GM18867 (cell line): Measurements from ENCODE around the gene ARHGAP25.

Experiments
- ATAC-seq: cut with Tn5 transposase; IDR thresholded peaks from one replicate; pipeline ENCODE4 v1.9.1; 2021; ENCODE audit warnings: mild to moderate bottlenecking, moderate library complexity; ENCODE audit not compliant: unreplicated experiment

Gene ARHGAP25

DNA sequence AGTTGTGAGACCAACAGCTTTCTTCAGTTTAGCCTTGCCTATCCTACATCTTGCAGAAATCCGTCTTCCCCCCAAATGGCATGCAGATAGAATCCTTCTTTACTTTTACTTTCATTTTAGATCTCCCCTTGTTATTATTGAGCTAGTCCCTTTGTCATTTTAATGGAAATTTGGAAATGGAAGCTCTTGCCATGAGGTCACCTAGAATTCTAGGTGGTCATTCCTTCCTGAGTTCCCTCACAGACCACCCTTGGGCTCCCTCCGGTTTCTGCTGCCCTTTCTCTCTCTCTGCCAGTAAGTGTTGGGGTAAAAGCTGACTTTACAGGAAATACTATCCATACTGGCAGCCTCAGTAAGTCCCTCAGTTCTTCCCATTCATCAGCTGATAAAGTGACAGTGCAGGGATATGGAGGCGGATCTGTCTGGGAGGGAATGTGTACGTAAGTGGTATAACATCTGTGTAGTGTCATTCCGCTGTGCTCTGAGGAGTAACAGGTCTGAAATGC lies 30.2 kb downstream of the ARHGAP25 start:
- no peak for ATAC-seq

DNA sequence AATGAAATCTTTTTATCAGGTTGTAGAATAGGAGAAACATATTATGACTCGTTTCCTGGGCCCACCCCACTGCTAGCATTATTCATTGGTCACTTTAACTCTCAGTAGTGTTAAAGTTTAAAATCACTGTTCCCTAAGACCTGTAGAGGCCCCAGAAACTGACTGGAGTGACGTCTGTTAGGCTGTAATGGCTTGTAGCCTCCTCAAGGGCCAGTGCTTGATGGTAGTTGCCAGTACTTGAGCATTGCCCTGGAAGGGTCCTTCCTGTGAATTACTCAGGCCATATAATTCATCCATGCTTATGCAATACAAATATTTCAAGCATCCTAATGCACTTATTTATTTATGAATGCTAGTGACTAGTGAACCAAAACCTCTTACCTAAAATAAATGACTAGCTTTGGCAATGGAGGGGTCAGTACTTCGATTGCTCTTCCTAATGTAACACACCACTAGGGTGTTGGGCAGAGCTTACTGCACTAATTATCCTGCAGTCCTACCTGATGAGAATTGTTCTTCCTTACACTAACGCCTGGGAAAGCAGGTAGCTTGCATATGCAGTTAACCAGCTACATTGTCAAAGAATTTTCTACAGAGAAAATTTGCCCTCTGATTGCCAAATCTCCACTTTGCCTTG lies 31.2 kb downstream of the ARHGAP25 start:
- ATAC-seq: peak; percentile 3

DNA sequence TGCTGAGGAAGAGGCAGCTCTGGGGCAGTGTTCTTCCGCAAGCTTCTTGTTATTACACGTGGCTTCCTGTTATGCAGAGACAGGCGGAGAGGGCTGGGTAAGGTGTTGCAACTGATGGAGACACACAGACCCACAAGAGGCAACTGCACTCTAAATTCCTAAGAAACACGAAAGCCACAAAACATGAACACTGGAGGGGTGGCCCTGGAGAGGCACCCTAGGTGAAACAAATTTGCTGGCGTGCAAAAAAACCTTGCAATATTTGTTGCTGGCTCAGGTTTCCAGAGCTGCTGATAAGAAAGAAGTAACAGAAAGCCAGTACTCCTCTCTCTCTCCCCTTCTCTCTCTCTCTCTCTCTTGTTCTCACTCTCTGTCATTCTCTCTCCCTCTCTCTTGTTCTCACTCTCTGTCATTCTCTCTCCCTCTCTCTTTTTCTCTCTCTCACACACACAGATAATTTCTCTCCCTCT lies 31.8 kb downstream of the ARHGAP25 start:
- peak; percentile 43 for ATAC-seq

DNA sequence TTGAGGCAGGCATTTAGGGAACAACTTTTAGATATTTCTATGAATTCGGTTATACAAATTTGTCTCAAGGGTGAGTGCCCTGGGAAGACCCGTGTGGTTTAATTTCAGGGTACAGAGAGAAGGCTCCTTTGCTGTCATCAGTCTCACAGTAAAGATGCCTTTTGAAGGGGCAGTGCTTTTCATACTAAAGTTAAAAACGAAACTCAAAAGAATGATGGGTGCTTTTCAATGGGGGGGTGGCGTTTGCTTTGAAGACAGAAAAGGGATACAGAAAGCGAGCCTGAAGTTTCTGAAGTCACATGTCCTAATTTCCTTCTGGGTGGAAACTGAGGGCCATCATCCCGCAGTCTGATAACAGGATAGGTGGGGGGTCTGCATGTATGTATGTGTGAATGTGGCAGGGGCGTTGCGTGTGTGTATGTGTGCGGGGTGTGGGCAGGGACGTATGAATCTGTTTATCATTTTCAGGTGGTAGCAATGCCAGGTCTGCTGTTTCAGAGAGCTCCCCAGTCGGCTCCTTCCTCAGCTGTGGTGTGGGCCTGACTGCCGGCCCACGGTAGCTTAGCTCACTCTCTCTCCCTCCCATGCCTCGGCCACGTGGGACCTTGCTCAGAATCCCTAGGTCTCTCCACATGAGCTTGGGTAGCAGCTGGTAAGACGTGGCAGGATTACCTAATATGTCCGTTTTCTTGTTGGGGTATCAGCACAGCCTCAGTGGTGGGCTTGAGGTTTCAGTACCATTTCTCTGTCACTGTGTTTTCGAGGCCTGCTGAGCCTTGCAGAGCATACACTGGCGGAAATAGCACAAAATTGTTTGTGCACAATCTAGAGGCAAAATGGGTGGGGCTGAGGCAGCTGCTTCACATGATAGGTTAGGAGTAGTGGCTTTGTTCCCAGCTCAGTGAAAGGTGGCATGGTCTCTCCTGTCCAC lies 32.7 kb downstream of the ARHGAP25 start:
- ATAC-seq: peak; percentile 40

DNA sequence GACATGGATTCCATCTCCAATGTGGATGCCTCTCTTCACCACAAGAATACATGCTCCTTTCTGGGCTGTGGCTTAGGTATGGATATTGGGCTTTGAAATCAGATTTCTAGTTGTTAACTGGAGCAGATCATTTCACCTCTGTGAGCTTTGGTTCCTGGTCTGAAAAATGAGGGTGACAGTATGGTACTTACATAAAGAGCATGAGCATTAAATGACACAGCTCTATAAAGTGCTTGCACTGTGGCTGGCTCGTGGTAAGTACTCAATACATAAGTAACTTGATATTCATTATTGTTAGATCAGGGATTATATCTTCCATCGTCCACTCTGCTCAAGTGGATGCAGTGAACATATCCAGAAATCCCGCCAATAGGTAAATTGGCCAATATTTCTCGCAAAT lies 33.4 kb downstream of the ARHGAP25 start:
- ATAC-seq: no peak

DNA sequence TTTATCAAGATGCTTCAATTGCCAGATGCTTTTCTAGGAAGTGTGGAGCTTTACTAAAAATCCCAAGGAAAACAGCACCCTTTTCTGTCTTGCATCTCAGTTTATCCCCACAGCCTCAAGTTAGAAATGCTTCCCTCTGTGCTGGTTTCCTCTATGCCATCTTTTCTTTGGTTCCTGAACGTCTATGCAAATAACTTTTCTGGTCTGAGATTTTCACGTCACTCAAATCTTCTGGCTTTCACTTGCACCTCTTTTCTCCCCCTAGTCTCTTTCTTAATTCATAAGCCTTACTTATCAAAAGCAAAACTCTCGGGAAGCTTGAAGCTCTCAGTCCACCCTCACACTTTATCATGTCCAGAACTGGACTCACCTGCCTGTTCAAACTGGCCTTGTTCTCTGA lies 33.9 kb downstream of the ARHGAP25 start:
- ATAC-seq: no peak

DNA sequence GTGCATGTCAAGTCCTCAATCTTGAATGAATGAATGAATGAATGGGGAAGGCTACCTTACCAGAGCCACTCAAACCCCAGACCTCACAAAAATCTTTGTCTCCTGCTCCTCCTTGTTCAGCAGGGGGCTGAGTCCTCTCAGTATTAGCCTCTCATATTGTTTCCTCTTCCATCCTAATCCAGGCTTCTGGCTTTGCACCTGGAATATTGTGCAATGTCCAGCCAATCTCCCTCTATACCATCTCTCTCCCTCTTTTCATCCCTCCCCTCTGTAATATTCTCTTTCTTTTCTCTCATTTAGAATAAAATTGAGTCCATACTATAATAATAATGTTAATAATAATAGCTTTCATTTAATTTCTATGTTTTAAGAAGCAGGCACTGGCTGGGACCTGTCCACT lies 34.3 kb downstream of the ARHGAP25 start:
- ATAC-seq: no peak

DNA sequence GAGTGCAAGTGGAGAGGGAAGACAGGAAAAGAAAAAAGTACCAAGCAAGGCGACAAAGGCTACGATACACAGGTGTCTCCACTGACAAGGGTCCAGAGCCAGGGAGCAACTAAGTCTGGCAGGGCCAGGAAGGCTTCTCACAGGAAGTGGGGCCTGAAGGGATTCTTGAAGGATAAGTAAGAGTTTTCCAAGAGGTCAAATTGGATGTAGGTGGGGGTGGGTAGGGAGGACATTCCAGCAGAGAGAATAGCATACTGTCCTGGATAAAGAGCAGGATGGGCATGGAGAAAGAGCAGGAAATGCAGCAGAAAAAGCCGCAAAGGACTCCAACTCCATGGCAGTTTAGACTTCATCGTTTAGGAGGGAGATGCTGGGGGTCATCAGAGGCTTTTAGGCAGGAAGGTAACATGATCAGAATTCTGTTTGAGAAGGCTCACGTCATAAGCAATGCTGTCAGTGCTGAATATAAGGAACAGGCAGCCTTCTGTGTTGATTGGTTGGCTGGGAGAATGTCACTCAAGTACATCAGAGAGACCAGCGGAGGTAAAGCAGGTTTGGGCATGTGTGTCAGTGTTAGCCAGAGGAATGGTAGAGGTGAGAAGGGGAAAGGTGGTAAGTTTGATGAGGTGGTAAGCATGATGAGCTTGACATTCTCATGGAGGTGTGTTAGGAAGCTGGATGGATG lies 35.1 kb downstream of the ARHGAP25 start:
- no peak for ATAC-seq

DNA sequence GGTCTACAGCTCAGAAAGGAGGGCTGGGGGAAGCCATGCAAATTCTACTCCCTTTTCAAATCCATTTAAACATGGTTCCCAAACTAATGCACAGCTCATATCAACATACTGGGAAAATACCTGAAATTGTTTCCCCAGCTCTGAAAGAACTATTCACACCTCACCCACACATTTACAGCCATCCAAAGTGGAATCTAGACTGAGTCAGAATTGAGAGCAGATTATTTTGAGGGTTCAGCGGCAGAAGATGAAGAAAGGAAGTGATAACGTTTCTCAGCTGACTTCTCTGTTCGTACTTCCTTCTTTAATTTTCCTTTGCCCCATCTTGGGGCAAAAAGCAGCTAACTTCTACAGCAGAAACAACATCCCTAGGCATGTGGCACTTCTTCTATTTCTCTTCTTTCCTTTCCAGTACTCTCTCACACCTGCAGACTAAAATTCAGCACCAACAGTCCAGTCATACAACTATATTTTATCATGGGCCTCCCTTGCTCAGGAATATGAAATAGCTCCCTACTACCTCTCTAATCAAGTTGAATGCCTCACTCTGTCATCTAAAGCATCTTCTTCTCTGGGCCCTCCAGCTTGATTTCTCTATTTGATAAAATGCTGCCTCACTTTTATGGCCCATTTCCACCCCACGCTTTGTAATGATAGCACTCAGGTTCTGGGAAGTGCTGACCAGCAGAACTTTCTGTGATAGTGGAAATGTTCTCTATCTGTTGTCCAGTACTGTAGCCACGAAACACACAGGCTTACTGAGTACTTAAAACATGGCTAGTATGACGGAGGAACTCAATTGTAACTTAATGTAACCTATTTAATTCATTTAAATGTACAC lies 35.9 kb downstream of the ARHGAP25 start:
- ATAC-seq: no peak

DNA sequence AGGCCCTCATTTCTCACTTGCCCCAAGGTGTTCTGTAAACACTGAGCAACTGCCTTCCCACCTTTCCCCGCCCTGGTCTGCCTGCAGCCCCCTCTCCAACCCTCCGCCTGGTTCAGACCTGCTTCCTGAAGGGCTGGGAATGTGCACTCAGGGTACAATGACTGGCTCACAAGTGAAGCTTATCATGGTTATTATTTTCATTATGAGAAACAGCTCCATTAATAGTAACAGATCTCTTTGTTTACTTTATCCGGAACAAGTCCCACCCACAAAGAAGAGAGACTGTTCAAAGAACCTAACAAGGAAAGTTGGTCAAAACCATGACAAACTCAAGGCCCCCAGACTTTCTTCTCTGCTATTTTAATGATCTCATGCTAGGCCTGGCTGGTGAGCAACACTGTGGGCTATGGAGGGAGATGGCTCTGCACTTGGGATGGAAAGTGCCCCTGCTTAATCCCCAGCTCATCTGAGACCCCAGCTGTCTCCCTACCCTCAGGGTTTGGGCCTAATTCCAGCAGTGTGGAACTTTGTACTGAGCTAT lies 36.7 kb downstream of the ARHGAP25 start:
- no peak for ATAC-seq

DNA sequence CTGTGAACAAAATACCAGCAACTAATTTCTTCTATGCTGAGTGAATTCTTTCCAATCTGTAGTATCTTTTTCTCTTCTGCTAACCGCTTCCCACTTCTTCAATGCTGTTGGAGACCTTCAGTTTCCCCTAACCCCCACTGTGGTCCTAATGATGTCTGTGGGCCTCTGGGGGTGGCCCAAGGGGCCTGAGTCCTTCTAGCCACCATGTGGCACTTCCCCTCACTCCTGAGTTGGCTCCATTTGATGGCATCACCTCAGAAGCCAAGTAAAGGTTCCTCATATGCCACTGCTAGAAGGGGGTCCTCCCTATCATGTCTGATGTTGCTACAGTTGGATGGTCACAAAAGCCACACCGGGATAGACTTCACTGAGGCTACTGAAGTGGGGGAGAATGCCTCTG lies 37.5 kb downstream of the ARHGAP25 start:
- no peak for ATAC-seq

DNA sequence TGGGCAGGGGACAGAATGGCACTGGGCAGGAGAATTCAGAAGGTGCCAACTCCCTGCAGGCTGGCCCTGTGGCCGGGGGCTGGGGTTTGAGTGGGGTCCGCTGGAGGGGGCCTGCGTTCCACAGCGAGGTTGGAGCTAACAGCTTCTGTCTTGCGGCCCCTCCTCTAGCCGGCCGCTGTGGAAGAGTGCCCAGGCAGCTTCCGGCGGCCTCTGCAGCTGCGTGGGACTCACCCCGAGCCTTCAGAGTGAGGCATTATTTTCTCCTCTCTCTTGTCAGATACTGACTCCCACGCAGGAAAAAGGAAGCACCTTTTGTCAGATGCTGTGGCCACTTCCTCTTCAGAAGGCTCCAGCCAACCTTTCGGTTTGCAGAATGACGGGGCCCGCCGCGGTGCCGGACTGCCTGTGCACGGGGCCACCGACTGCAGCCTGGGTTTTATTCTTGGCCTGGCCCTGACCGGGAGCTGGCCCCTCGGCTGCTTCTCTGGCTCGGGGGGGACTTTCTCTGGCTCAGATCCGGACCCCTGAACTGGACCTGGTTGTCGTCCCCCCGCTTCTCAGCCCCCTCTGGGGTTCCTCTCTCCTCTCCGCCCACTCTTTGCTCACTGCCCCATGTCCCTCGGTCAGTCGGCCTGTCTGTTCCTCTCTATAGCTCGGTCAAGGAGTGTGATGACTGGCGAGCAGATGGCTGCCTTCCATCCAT lies 40.1 kb downstream of the ARHGAP25 start:
- peak; percentile 89 for ATAC-seq

DNA sequence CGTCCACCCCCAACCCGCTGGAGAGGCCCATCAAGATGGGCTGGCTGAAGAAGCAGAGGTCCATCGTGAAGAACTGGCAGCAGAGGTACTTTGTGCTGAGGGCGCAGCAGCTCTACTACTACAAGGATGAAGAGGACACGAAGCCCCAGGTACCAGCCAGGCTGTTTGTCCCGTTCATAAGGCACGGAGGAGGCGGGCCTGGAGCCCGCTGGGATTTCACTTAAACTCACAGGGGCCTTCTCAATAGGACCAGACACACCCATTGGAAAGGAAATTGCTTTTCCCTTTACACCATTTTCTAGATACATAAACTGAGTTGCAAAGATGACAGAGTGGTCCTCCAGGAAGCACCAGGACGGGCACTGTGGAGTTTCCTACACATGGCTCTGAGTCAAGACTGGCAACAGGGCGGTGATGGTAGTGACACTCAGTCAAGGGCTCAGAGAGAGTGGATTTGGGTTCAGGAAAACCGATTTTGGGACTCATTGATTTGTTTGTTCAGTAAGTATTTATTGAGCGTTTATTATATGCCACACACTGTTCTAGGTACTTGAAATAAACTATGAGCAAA lies 40.7 kb downstream of the ARHGAP25 start:
- no peak for ATAC-seq

DNA sequence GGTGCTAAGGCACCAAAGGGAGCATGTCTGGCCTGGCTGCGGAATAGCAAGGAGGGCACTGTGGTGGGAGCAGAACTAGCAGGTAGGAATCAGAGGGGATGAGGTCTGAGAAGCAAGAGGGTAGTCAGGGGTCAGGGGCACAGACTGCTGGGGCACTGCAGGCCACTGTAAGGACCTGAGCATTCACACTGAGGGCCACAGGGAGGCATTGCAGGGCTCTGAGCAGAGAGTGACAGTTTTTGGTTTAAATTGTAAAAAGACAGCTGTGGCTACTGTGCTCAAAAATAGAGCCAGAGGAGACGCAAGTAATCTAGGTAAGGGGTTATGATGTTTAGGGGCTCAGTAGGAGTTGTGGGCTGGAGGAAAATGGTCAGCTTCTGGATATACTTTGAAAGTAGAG lies 41.5 kb downstream of the ARHGAP25 start:
- peak; percentile 25 for ATAC-seq

DNA sequence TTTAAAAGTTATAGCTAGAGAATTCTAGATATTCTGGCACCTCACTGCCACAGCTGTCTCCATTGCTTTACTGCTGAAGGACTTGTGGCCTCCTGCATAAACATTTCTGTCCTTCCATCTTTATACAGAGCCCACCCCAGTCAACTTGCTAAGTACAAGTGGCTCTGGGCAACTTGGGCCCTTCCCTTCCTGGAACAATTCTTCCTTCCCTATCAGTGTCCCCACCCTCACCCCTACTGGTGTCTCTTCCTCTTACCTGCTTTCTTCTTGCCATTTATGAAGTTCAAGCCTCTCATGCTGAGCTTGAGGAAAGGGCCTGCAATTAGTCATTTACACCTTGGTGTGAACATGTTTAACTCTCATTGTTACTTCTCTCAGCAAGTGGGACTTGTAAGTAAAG lies 45.0 kb downstream of the ARHGAP25 start:
- ATAC-seq: no peak

DNA sequence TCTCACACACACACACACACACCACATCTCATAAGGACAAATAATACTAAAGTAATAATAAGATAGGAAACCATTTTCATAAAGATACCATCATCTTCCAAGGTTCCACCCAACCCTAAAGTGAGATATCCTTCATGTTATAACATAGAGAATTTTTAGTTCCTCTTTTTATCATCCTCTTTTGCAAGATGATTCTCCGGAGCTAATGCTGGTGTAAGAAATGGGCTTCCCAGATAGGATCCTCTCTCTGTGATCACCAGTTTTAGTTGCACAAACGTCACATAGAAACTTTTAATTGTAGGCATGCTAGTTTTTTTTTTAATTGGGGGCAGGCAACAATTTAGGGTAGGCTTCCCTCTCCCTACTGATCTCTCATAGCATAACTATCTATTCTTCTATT lies 49.6 kb downstream of the ARHGAP25 start:
- ATAC-seq: no peak

DNA sequence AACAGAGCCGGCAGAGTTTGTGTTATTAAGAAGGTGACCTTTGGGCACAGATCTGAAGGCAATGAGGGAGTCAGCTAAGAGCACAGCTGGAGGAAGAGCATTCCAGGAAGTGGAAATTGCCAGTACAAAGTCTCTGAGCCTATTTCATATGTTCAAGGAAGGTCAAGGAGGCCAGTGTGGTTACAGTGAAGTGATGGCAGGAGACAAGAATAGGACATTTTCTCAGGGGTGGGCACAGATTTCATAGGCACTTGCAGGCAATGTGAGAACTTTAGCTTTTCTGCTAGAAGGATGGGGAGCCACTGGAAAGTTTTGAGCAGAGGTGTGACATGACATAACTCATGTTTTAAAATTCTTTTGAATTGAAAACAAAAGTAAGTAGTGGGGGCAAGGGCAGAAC lies 50.3 kb downstream of the ARHGAP25 start:
- ATAC-seq: no peak

DNA sequence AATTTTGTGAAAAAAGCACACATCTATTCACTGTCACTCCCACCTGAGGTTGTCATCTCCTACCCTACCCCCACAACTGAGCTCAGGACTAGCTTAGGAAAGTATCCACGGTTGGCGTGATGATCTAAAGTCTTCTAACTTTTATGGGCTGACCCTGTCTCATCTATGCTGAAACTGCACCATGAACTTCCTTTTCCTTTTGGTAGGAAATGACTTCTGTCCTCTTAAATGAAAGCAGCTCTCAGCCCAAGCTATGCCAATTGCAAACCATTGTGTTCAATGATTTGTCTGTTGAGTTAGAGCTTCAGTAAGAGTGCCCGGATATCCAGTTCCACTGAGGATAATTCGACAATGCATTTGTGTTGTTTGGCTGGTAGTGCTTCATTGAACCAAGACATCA lies 52.7 kb downstream of the ARHGAP25 start:
- ATAC-seq: no peak

DNA sequence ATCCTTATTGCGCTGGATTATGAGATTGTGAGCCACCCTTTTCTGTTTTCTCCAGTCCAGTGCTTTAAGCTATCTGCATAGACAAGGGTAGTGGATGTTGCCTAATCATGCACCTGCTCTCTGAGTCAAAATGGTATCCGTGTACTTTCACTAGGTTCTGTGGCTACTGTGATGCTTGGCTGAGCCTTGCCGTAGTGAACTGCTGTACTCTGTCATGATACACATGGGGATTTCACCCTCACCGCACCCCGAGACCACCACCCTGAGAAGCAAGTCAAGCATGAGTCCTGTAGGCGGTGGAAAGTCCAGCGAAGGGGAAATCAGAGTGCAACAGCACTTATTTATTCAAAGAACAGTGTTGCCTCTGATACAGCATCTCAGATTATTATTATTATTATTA lies 55.0 kb downstream of the ARHGAP25 start:
- peak; percentile 99 for ATAC-seq
